IPS-18a (cell line): ENCODE measurements around the gene STRN4.
A peak's percentile ranks its signal among the peaks of the same experiment; 100 is the strongest.

ENCODE experiments used
- H3K27ac ChIP-seq: one replicate; pipeline ENCODE4 v1.5.1; 2013; ENCODE audit warnings: low read length
- H3K27me3 ChIP-seq: one replicate; pipeline ENCODE4 v1.6.1; 2013; ENCODE audit warnings: mild to moderate bottlenecking, low read length; ENCODE audit not compliant: control insufficient read depth, insufficient read depth
- H3K36me3 ChIP-seq: one replicate; pipeline ENCODE4 v1.6.1; 2013; ENCODE audit warnings: low read depth, low read length; ENCODE audit not compliant: control insufficient read depth
- H3K4me1 ChIP-seq: one replicate; pipeline ENCODE4 v1.6.1; 2013; ENCODE audit warnings: low read depth, low read length; ENCODE audit not compliant: control insufficient read depth
- H3K4me3 ChIP-seq: one replicate; pipeline ENCODE4 v1.5.1; 2013; ENCODE audit warnings: low read length
- H3K9ac ChIP-seq: one replicate; pipeline ENCODE4 v1.6.1; 2013; ENCODE audit warnings: mild to moderate bottlenecking, low read length, moderate library complexity
- H3K9me3 ChIP-seq: one replicate; pipeline ENCODE4 v1.6.1; 2013; ENCODE audit warnings: low read depth, low read length; ENCODE audit not compliant: control insufficient read depth

The STRN4 gene

GRCh38 chr19:46720503-46721239 is 25.6 kb downstream of the STRN4 start:
- no peak overlapping the region for H3K27ac ChIP-seq
- peaks cover 42% of the 10 kb centered on the region for H3K36me3 ChIP-seq
- H3K27me3 ChIP-seq: no peaks in the 10 kb centered on the region
- H3K9ac ChIP-seq: no peak overlapping the region
- peaks cover 4% of the 10 kb centered on the region for H3K4me1 ChIP-seq
- H3K4me3 ChIP-seq: no peak overlapping the region
- no peaks in the 10 kb centered on the region for H3K9me3 ChIP-seq

GRCh38 chr19:46719629-46720502 is 26.4 kb downstream of the STRN4 start:
- H3K36me3 ChIP-seq: peaks cover 39% of the 10 kb centered on the region
- H3K4me3 ChIP-seq: no peak overlapping the region
- no peaks in the 10 kb centered on the region for H3K9me3 ChIP-seq
- no peaks in the 10 kb centered on the region for H3K27me3 ChIP-seq
- no peak overlapping the region for H3K9ac ChIP-seq
- H3K27ac ChIP-seq: no peak overlapping the region
- peaks cover 9% of the 10 kb centered on the region for H3K4me1 ChIP-seq

- Histone ChIP-seq H3K27me3 (no peaks in the 10 kb centered on the region), H3K9me3 (no peaks in the 10 kb centered on the region), H3K4me1 (peaks cover 13% of the 10 kb centered on the region), H3K9ac (no peak overlapping the region), H3K36me3 (peaks cover 33% of the 10 kb centered on the region), H3K27ac (no peak overlapping the region), H3K4me3 (no peak overlapping the region)
Observed at GRCh38 chr19:46718934-46719622, 27.2 kb downstream of the STRN4 start.

GRCh38 chr19:46718157-46718933 is 27.9 kb downstream of the STRN4 start:
- Histone ChIP-seq H3K9ac (no peak overlapping the region), H3K36me3 (peaks cover 28% of the 10 kb centered on the region), H3K4me1 (peaks cover 13% of the 10 kb centered on the region), H3K27me3 (no peaks in the 10 kb centered on the region), H3K4me3 (peak overlapping the region; percentile 78), H3K9me3 (no peaks in the 10 kb centered on the region), H3K27ac (no peak overlapping the region)

GRCh38 chr19:46717716-46718143 is 28.5 kb downstream of the STRN4 start:
- Histone ChIP-seq H3K9ac (no peak overlapping the region), H3K36me3 (peaks cover 22% of the 10 kb centered on the region), H3K27ac (no peak overlapping the region), H3K27me3 (no peaks in the 10 kb centered on the region), H3K4me1 (peaks cover 13% of the 10 kb centered on the region), H3K9me3 (no peaks in the 10 kb centered on the region), H3K4me3 (peak overlapping the region; percentile 78)

- no peaks in the 10 kb centered on the region for H3K9me3 ChIP-seq
- H3K9ac ChIP-seq: peak within 1 kb of the TSS; percentile 63
- no peaks in the 10 kb centered on the region for H3K27me3 ChIP-seq
- H3K4me1 ChIP-seq: peaks cover 13% of the 10 kb centered on the region
- H3K4me3 ChIP-seq: peak within 1 kb of the TSS; percentile 78
- H3K27ac ChIP-seq: no peak within 1 kb of the TSS
- H3K36me3 ChIP-seq: peaks cover 16% of the 10 kb centered on the region
Observed at GRCh38 chr19:46717034-46717715, 29.1 kb downstream of the STRN4 start, which contains the start of gene PRKD2. TSS of gene PRKD2 (minus strand) at chr19:46717114. CDS start at chr19:46716370, 744 bp downstream.

- H3K27ac ChIP-seq: no peak overlapping the region
- H3K4me1 ChIP-seq: peaks cover 13% of the 10 kb centered on the region
- peaks cover 12% of the 10 kb centered on the region for H3K36me3 ChIP-seq
- no peaks in the 10 kb centered on the region for H3K9me3 ChIP-seq
- no peaks in the 10 kb centered on the region for H3K27me3 ChIP-seq
- peak overlapping the region; percentile 63 for H3K9ac ChIP-seq
- peak overlapping the region; percentile 78 for H3K4me3 ChIP-seq
Observed at GRCh38 chr19:46716672-46717033, 29.6 kb downstream of the STRN4 start.

- Histone ChIP-seq H3K9me3 (no peaks in the 10 kb centered on the region), H3K27ac (no peak overlapping the region), H3K36me3 (peaks cover 11% of the 10 kb centered on the region), H3K4me3 (peak overlapping the region; percentile 78), H3K27me3 (no peaks in the 10 kb centered on the region), H3K4me1 (peaks cover 13% of the 10 kb centered on the region), H3K9ac (peak overlapping the region; percentile 63)
Observed at GRCh38 chr19:46715975-46716671, 30.1 kb downstream of the STRN4 start.

- no peaks in the 10 kb centered on the region for H3K9me3 ChIP-seq
- H3K4me3 ChIP-seq: peak overlapping the region; percentile 78
- H3K27ac ChIP-seq: no peak overlapping the region
- peaks cover 13% of the 10 kb centered on the region for H3K4me1 ChIP-seq
- H3K27me3 ChIP-seq: no peaks in the 10 kb centered on the region
- peaks cover 6% of the 10 kb centered on the region for H3K36me3 ChIP-seq
- H3K9ac ChIP-seq: peak overlapping the region; percentile 63
Observed at GRCh38 chr19:46715620-46715974, 30.7 kb downstream of the STRN4 start.

- H3K27me3 ChIP-seq: no peaks in the 10 kb centered on the region
- H3K4me1 ChIP-seq: peaks cover 13% of the 10 kb centered on the region
- H3K36me3 ChIP-seq: no peaks in the 10 kb centered on the region
- H3K9ac ChIP-seq: peak overlapping the region; percentile 47
- peak overlapping the region; percentile 78 for H3K4me3 ChIP-seq
- H3K27ac ChIP-seq: peak overlapping the region; percentile 13
- no peaks in the 10 kb centered on the region for H3K9me3 ChIP-seq
Observed at GRCh38 chr19:46714444-46715106, 31.7 kb downstream of the STRN4 start.
